SIG-M5 (cell line): ENCODE measurements around the gene TBC1D20.
"Not testable (repeated sequence)": the region's sequence is repeated elsewhere in the genome, so short reads cannot be mapped to it uniquely, and the experiment has no call there.

Experiments
- DNase-seq: peaks from one replicate; lab custom pipeline; 2025; lab: John Stamatoyannopoulos, UW

Gene TBC1D20

GRCh38 chr20:475463-476357 lies 13.4 kb upstream of the TBC1D20 start:
- DNase-seq = no peak

- no peak for DNase-seq
Observed at GRCh38 chr20:474581-474980, 12.2 kb upstream of the TBC1D20 start.

GRCh38 chr20:472889-473292 lies 10.6 kb upstream of the TBC1D20 start:
- DNase-seq = no peak

GRCh38 chr20:472137-472846 lies 10.0 kb upstream of the TBC1D20 start:
- no peak for DNase-seq

GRCh38 chr20:469746-470490 lies 7.6 kb upstream of the TBC1D20 start:
- DNase-seq = no peak

- no peak for DNase-seq
Observed at GRCh38 chr20:467755-468154, 5.4 kb upstream of the TBC1D20 start.

- no peak for DNase-seq
Observed at GRCh38 chr20:461254-462198, 807 bp downstream of the TBC1D20 start.

GRCh38 chr20:460707-461106 lies 1.6 kb downstream of the TBC1D20 start:
- DNase-seq = no peak

GRCh38 chr20:460180-460579 lies 2.2 kb downstream of the TBC1D20 start:
- DNase-seq = no peak

- no peak for DNase-seq
Observed at GRCh38 chr20:458776-459175, 3.6 kb downstream of the TBC1D20 start.

- DNase-seq = no peak
Observed at GRCh38 chr20:454951-455350, 7.4 kb downstream of the TBC1D20 start.

- DNase-seq = not testable (repeated sequence)
Observed at GRCh38 chr20:452021-452420, 10.3 kb downstream of the TBC1D20 start.

- no peak for DNase-seq
Observed at GRCh38 chr20:445514-446336, 16.6 kb downstream of the TBC1D20 start.

- no peak for DNase-seq
Observed at GRCh38 chr20:444862-445426, 17.4 kb downstream of the TBC1D20 start.

- DNase-seq = no peak
Observed at GRCh38 chr20:444117-444516, 18.2 kb downstream of the TBC1D20 start.

- DNase-seq = no peak
Observed at GRCh38 chr20:443223-443775, 19.0 kb downstream of the TBC1D20 start.

GRCh38 chr20:440636-441035 lies 21.7 kb downstream of the TBC1D20 start:
- no peak for DNase-seq

- no peak for DNase-seq
Observed at GRCh38 chr20:440148-440547, 22.2 kb downstream of the TBC1D20 start.

GRCh38 chr20:438571-439469 lies 23.5 kb downstream of the TBC1D20 start:
- DNase-seq = no peak
